Esophagus muscularis mucosa (tissue), 4 donors: ENCODE data around the gene TUBGCP3. TPM values are rescaled to one million over a fixed set of nuclear protein-coding genes. Genes with fewer than 3 reads are reported as not detected.

Experiments
- DNase-seq: peaks from one replicate; pipeline ENCODE4 v3.0.0-alpha.2; 2017; ENCODE audit errors: extremely low spot score
- H3K27ac ChIP-seq, 4 donors: fragments of 200-600 bp; sonication (generic); replicated peaks in 1 of 4; 1 replicate in 3 of 4; 2 replicates in 1 of 4; pipeline ENCODE4 v1.5.1; 2016 to 2019; ENCODE audit warnings: mild to moderate bottlenecking in 1 of 4
- H3K27me3 ChIP-seq, 4 donors: fragments of 200-600 bp; sonication (generic); one replicate each; pipeline versions ENCODE4 v1.5.1 to v1.6.0; 2016 to 2019
- H3K36me3 ChIP-seq, 4 donors: fragments of 200-600 bp; sonication (generic); one replicate each; pipeline ENCODE4 v1.5.1; 2016 to 2019
- H3K4me1 ChIP-seq, 4 donors: fragments of 200-600 bp; sonication (generic); one replicate each; pipeline ENCODE4 v1.5.1; 2016 to 2019
- H3K4me3 ChIP-seq, 4 donors: fragments of 200-600 bp; sonication (generic); 1 replicate in 2 of 4; 2 replicates in 2 of 4; pipeline ENCODE4 v1.5.1; 2016 to 2019; ENCODE audit warnings: mild to moderate bottlenecking in 4 of 4, moderate library complexity in 1 of 4
- H3K9me3 ChIP-seq, 4 donors: fragments of 200-600 bp; sonication (generic); 1 replicate in 3 of 4; 2 replicates in 1 of 4; pipeline ENCODE4 v1.5.1; 2016 to 2019
- EP300 ChIP-seq: sonication (generic); formaldehyde crosslinking; IDR thresholded peaks from one replicate; pipeline ENCODE4 v1.6.1; 2017; ENCODE audit warnings: antibody characterized with exemption
- POLR2A ChIP-seq: fragments of 450-650 bp; IDR thresholded peaks from one replicate; pipeline ENCODE4 v1.6.1; 2017; ENCODE audit warnings: antibody characterized with exemption, moderate library complexity, mild to moderate bottlenecking, low read depth
- POLR2AphosphoS5 ChIP-seq, 2 donors: sonication (generic); formaldehyde crosslinking; IDR thresholded peaks; one replicate each; pipeline ENCODE4 v1.6.1; 2017; ENCODE audit warnings: antibody characterized with exemption in 2 of 2
- WGBS: methylation state at CpG from one replicate; pipeline ENCODE4 v1.1.5; 2018; 5-methylcytosine and 5-hydroxymethylcytosine counted together
- intact Hi-C: fragments of 100-400 bp; cut with DNase I; formaldehyde crosslinking; loops from one replicate; pipeline ENCODE4 v1.15.1; 2023
- total RNA-seq, 4 donors: library from RNA; depleted of rRNA; stranded (reverse); fragments of >200 nt; gene quantifications; one replicate each; pipeline versions ENCODE4 v1.1.0 to v1.2.1, GENCODE V29; 2016
- TF ChIP-seq, protein P1 (sequence below), 3 experiments: fragments of 200-600 bp in 2 of 3; fragments of 450-650 bp in 1 of 3; sonication (generic) in 2 of 3; IDR thresholded peaks; one replicate each; pipeline ENCODE4 v1.5.1; 2017 to 2019; ENCODE audit warnings: antibody characterized with exemption in 3 of 3, mild to moderate bottlenecking in 2 of 3, moderate library complexity in 1 of 3

TUBGCP3 gene
- total RNA-seq, 4 donors from 2014 or later, result 25.2 to 33.6 (median 30.6) TPM

DNA sequence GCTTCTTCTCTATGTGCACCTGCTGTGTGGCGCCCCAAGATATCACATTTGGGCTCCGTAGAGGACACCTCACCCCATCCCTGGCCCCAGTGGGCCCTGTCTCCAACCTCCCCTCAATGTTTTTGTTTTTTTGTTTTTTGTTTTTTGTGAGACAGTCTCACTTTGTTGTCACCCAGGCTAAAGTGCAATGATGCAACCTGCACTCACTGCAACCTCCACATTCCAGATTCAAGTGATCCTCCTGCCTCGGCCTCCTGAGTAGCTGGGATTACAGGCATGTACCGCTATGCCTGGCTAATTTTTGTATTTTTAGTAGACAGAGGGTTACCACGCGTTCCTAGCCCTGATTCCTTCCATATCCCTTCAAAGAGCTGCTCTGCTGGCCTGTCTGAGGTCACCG lies 26.9 kb upstream of the TUBGCP3 start:
- Histone ChIP-seq H3K4me3 (no peak overlapping the region), H3K36me3 (no peaks in the 10 kb centered on the region), H3K27ac (no peak overlapping the region), H3K27me3 (no peaks in the 10 kb centered on the region), H3K4me1 (no peaks in the 10 kb centered on the region), H3K9me3 (no peaks in the 10 kb centered on the region)
- 94% methylated on average over 7 of the region's 7 CpGs for WGBS
- peak; percentile 55 for DNase-seq
- intact Hi-C loops, result no loop called here
- TF ChIP-seq POLR2AphosphoS5 (IDR thresholded peaks at IDR 0.05) (no peak), POLR2A (no peak), EP300 (no peak)
- TF ChIP-seq, protein P1, sequence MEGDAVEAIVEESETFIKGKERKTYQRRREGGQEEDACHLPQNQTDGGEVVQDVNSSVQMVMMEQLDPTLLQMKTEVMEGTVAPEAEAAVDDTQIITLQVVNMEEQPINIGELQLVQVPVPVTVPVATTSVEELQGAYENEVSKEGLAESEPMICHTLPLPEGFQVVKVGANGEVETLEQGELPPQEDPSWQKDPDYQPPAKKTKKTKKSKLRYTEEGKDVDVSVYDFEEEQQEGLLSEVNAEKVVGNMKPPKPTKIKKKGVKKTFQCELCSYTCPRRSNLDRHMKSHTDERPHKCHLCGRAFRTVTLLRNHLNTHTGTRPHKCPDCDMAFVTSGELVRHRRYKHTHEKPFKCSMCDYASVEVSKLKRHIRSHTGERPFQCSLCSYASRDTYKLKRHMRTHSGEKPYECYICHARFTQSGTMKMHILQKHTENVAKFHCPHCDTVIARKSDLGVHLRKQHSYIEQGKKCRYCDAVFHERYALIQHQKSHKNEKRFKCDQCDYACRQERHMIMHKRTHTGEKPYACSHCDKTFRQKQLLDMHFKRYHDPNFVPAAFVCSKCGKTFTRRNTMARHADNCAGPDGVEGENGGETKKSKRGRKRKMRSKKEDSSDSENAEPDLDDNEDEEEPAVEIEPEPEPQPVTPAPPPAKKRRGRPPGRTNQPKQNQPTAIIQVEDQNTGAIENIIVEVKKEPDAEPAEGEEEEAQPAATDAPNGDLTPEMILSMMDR (IDR thresholded peaks at IDR 0.05), result no peak

DNA sequence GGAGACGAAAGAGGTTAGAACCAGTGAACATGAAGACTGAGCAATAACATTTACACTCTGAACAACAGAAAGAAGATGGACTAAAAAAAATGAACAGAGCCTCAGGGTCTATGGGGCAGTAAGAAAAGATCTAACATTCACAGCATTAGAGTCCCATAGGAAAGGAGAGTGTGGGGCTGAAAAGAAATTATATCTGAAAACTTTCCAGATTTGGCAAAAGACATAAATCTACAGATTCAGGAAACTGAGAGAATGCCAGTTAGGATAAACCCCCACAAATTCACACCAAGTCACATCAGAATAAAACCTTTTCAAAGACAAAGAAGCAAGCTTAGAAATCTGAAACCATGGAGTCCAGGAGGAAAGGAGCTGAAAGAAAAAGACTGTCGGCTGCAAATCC lies 20.3 kb upstream of the TUBGCP3 start:
- 93% methylated on average over 2 of the region's 2 CpGs for WGBS
- intact Hi-C loops, result loop anchor here (5.0 kb wide), 2 partner anchors 166 to 1136 kb away; no protein-coding TSS in a partner anchor
- H3K27me3 ChIP-seq, result no peaks in the 10 kb centered on the region

DNA sequence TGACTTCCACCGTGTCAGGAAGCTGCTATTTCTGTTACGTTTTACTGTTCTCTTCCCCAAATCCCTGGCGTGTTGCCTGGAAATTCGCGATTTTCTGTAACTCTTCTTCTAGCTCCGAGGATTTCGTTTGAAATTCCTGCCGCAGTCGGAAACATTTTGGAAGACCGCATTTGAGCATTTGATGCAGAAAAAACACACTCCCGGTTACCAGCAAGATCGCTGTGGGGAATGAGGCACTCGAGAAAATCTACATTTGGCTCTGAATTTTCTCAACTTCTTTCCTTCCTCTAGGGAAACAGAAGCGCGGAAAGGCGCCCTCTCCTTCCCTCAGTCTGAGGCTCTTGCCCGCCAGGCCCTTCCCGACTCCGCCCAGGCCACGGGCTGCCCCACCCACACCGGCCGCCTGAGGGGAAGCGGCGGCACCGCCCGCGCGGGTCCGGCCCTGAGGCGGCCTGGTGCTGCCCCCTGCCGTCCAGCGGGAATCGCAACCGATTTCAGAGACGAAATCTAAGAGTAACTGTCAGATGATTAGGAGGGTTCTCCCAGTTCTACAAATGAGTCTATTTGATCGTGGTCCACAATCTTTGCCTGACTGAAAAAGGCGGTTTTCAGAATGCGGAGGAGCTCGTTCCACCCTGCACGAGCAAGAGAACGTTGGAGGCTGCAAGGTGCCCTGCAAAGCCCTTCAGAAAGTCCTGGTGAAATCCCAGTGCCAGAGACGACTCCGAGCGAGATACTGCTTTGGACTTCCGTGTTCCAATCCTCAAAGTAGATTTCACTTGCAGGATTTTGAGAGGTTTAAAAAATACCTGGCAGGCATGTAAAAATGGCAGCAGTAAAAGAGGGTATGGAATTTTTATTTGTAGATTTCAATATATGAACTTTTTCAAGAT lies 18.4 kb upstream of the TUBGCP3 start:
- peak; percentile 63 to 80 for TF ChIP-seq POLR2AphosphoS5 (IDR thresholded peaks at IDR 0.05)
- TF ChIP-seq, protein P1 (IDR thresholded peaks at IDR 0.05), result peak; percentile 94 to 96 (median 96)
- TF ChIP-seq EP300, result no peak
- TF ChIP-seq POLR2A, result no peak
- intact Hi-C loops, result loop anchor here (5.0 kb wide), 2 partner anchors 164 to 1134 kb away; no protein-coding TSS in a partner anchor

More for the DNA sequence above, 20.3 kb upstream of the TUBGCP3 start:
- Histone ChIP-seq H3K27ac (no peak overlapping the region), H3K36me3 (no peaks in the 10 kb centered on the region), H3K4me1 (peaks cover 8 to 13% (median 11%) of the 10 kb centered on the region in 4 donors), H3K9me3 (no peaks in the 10 kb centered on the region), H3K4me3 (no peak overlapping the region)
- no peak for DNase-seq
- no peak for TF ChIP-seq POLR2AphosphoS5 (IDR thresholded peaks at IDR 0.05)
- no peak for TF ChIP-seq POLR2A
- no peak for TF ChIP-seq EP300
- TF ChIP-seq, protein P1 (IDR thresholded peaks at IDR 0.05), result no peak

DNA sequence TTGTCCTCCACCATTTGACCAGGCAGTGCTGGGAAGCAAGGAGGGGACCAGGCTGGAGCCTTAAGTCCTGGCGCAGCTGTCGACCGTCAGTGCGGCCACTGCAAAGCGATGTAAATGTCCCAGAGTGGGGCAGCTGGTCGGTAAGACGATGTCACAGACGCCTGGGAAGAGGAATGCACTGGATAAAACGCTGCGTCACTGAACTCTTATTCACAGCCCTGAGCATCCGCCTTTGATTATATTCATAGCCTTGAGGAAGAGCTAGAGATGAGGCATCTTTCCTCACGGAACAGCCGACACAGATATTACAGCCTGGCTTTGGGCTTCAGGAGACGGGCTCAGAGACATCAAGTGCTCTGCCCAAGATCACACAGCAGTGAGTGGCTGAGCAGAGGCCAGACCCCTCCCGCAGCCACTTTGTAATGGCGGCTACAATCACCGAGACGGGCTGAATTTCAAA lies 17.6 kb upstream of the TUBGCP3 start:
- WGBS, result 67% methylated on average over 18 of the region's 18 CpGs
- Histone ChIP-seq H3K36me3 (no peaks in the 10 kb centered on the region), H3K27ac (peak overlapping the region; percentile 65 to 81 (median 76)), H3K27me3 (no peaks in the 10 kb centered on the region), H3K9me3 (no peaks in the 10 kb centered on the region), H3K4me3 (peak overlapping the region; percentile 52 to 61 (median 53)), H3K4me1 (peaks cover 8 to 13% (median 11%) of the 10 kb centered on the region in 4 donors)
- TF ChIP-seq EP300 (no peak), POLR2A (no peak), POLR2AphosphoS5 (IDR thresholded peaks at IDR 0.05) (no peak)
- TF ChIP-seq, protein P1 (IDR thresholded peaks at IDR 0.05), result no peak
- peak; percentile 42 for DNase-seq
- intact Hi-C loops, result loop anchor here (5.0 kb wide), 2 partner anchors 163 to 1133 kb away; no protein-coding TSS in a partner anchor

More for the DNA sequence above, 18.4 kb upstream of the TUBGCP3 start:
- Histone ChIP-seq H3K27me3 (no peaks in the 10 kb centered on the region), H3K36me3 (no peaks in the 10 kb centered on the region), H3K4me1 (peaks cover 8 to 13% (median 11%) of the 10 kb centered on the region in 4 donors), H3K27ac (peak overlapping the region; percentile 65 to 81 (median 76)), H3K4me3 (peak overlapping the region; percentile 52 to 61 (median 53)), H3K9me3 (no peaks in the 10 kb centered on the region)
- peak; percentile 93 for DNase-seq
- 2% methylated on average over 30 of the region's 45 CpGs for WGBS
